Measurements from ENCODE around the gene KIF18B.

KIF18B gene

DNA sequence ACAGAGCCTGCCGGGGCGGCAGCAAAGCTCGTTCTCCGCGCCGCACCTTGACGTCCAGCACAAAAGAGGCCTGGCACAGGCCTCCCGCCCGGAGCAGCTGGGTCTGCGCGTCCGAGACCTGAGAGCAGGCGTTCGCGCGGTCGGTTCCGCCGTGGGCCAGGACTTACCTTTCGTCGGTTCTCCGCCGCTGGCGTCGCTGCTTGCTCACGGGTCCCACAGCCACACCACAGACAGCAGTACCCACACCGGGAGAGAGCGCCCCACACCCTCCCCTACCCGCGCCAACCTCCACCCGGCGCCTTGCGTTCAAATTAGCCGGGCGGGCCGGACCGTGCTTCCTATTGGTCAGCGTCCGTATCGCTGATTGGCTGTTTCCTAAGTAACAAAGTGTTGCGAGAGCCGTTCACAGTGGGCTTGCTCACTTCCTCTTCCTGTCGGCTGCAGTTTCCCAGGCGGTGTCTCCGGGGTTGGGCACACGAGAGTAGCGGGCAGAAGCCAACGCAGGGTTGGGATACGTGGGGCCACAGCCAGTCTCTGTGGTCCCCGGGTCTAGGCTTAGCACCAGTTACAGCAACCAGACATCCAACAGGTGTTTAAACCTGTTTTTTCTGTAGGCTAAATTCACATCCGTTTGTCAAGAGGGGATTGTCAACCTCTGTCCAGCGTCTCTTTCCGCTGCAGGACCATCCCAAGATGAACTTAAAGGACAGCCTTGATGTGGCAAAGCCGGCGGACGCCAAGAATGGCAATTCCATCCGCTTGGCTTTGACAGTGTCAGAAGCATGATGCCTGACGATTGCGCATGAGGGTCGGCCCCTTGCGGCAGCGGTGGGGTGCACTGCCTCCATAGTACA is at the start of gene KIF18B:
TSS of gene KIF18B (minus strand) at position 313 of the 854 bp plus-strand sequence. CDS start 11,429 bp downstream, outside the sequence.
- peak; percentile 89 for DNase-seq (ENCODE audit: low spot score)

DNA sequence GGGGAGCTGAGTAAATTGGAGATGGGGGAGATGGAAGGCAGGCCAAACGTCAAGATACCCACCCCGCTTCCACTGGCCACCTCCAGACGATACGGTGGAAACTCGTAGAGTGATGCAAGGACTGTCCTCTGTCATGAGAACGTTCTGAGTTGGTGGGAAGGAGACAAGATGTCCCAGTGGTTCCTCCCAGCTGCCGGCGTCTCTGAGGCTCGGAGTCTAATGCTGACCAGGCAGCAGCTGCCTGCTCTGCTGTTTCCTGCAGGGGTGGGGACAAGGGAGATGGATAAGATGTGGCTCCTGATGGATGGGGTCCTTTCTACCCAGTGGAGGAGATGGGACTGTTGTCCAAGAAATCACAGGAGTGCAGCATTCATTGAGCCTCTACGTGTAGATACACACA is 48.7 kb upstream of the KIF18B start:
- DNase-seq (ENCODE audit: low spot score): no peak

- DNase-seq (ENCODE audit: low spot score): no peak
Observed at GRCh38 chr17:44995436-44996001, 47.9 kb upstream of the KIF18B start.

DNA sequence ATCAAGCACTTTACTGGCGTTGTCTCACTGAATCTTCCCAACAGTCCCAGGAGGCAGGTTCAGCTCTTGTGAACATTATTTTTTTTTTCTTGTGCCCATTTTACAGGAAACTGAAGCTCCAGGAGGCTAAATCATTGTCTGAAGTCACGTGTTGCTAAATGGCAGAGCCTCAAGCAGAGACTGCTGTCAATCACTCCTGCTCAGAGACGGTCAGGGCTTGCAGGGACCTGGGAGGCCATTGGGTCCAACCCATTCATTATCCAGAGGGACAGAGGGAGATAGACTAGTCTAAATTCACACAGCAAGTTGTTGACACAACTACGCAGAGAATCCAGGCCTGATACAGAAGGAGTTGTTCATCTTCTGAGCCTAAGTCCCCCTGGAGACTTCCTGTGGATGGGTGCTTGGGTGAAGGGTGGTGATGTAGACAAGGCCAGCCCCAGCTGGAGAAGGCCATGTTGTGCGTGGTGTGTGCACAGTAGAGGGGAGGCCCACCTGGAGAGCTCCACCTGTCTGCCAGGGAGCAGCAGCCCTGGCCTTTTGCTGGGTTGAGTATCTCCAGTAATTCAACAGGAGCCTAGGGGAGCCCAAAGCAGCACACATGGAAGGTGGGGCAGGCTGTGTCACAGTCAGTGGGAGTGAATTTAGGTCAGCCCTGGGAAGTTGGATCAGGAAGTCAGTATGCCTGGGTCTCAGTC is 44.8 kb upstream of the KIF18B start:
- DNase-seq (ENCODE audit: low spot score): no peak

- DNase-seq (ENCODE audit: low spot score): no peak
Observed at GRCh38 chr17:44990994-44991393, 43.4 kb upstream of the KIF18B start.

GRCh38 chr17:44989552-44990138 is 42.1 kb upstream of the KIF18B start:
- no peak for DNase-seq (ENCODE audit: low spot score)

DNA sequence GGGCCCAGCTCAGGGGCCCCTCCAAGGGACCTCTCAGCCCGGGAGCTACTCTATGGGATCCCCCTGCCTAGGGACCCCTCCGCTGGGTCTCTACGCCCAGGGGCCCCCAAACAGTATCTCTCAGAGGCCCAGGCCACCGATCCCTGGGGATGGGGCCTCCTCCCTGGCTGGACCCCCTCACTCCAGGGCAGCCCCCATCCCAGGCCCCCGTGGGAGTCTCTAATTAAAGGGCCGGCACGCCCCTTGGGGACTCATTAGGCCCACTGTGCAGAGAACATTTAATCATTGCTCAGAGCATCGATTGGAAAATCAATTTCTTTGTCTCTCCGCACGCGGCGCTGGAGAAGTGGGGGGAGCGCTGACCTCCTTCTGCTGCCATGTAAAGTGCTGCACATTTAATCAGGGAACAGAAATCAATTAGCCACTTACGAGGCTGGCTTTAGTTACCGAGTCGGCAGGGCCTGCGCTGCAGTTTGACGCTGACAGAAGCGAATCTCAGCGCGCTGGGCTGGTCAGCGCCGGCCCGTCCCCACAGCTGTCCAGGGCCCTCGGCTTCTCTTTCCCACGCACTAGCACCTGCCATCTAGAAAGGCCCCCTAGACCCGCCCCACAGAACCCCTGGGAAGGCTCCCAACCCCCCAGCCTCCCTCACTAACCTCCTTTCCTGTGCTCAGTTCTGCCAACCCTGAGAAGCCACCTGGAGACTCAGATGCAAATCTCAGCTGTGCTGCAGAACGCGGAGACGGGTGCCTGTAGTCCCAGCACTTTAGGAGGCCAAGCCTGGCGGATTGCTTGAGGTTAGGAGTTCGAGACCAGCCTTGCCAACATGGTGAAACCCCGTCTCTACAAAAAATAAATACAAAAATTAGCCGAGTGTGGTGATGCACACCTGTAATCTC is 40.7 kb upstream of the KIF18B start:
- no peak for DNase-seq (ENCODE audit: low spot score)

GRCh38 chr17:44983563-44983962 is 36.0 kb upstream of the KIF18B start:
- DNase-seq (ENCODE audit: low spot score): no peak

GRCh38 chr17:44982113-44982702 is 34.6 kb upstream of the KIF18B start:
- no peak for DNase-seq (ENCODE audit: low spot score)

GRCh38 chr17:44981221-44981968 is 33.8 kb upstream of the KIF18B start:
- DNase-seq (ENCODE audit: low spot score): no peak

GRCh38 chr17:44979426-44979995 is 31.9 kb upstream of the KIF18B start:
- DNase-seq (ENCODE audit: low spot score): no peak

DNA sequence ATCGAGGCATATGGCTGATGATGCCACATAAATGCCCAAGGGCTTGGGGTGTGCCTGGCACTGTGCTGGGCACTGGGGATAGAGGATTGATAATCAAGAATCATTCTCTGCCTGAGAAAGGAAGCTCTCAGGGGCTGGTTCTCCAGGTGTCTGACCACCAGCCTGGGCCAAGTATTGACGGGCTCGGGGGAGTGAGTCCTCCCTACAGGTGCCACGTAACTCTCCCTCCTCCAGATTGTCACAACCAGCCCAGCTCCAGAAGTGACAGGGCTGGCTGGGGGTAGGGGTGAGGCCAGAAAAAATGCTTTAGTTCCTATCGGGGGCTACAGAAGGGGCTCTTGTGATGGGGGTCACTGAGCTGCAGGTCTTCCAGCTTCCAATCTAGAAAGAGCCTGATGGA is 31.2 kb upstream of the KIF18B start:
- DNase-seq (ENCODE audit: low spot score): no peak

DNA sequence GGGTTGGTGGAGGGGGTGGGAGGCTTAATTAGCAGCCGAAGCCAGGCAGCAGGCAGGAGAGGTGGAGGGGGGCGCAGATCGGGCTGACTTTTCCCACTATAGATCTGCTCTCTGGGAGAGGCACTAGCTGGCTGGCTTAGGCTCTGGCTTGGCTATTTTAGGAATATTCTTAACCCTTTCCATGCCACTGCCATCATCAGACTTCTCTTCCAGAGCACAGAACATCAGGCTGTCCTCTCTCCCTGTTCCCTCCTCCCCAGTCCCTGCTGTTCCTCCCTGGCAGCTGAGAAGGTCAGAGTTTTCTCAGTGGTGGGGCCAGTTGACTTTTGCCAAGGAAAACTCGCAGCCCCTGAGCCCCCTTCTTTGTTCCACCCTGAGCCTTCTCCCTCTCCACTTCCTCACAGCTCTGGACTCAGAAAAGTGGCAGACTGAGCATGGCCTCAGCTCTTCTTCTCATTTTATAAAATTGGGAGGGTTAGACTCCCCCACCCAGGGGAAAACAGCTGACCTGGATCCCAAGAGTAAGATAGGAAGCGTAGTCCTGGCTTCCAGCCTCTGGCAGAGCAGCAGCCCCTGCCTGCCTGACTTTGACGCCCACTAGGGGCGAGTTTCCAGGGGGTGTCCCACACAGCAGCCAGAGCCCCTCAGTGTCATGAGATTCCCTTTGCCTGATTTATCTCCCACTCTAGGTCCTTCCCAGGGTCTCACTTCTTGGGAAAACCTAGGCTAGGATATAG is 30.4 kb upstream of the KIF18B start:
- DNase-seq (ENCODE audit: low spot score): no peak

- no peak for DNase-seq (ENCODE audit: low spot score)
Observed at GRCh38 chr17:44977065-44977464, 29.5 kb upstream of the KIF18B start.

GRCh38 chr17:44976206-44976605 is 28.6 kb upstream of the KIF18B start:
- no peak for DNase-seq (ENCODE audit: low spot score)

GRCh38 chr17:44972953-44973352 is 25.4 kb upstream of the KIF18B start:
- DNase-seq (ENCODE audit: low spot score): no peak

DNA sequence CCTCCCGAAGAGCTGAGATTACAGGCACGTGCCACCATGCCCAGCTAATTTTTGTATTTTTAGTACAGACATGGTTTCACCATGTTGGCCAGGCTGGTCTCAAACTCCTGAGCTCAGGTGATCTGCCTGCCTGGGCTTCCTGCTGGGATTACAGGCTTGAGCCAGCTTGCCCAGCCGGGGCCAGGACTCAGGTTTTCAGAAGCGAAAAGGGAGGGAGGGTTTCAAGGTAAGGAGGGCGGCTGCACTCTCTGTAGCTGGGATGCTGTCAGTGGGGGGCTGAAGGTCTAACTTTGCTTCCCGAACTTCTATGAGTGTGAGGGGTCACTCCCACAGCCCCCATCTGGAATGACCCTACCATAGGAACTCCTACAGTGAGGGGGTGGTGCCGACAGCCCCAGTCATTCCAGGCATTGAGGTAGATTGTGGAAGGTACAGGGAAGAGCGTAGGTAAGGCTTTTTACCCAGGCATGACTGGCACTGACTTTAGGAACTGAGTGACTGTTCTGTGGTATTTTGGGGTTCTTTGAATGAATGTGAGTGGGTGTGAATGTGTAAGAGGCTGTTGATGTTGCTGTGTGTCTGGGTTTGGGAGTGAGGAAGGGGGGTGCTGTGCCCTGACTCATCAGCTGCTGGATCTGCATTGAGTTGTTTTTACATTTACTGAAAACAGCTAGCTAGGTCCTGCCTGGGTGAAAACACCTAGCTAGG is 24.4 kb upstream of the KIF18B start:
- DNase-seq (ENCODE audit: low spot score): no peak

- DNase-seq (ENCODE audit: low spot score): peak; percentile 18
Observed at GRCh38 chr17:44970136-44970741, 22.7 kb upstream of the KIF18B start.

Data from pons (tissue), 1 donor.